Upper lobe of right lung (tissue), 1 donor: ENCODE results near the gene EPHA10. TPM values are rescaled to one million over a fixed set of nuclear protein-coding genes. Genes with fewer than 3 reads are reported as not detected.
"Not testable (repeated sequence)": the region's sequence is repeated elsewhere in the genome, so short reads cannot be mapped to it uniquely, and the experiment has no call there.

Source experiments
- ATAC-seq: fragments of 200-7000 bp; cut with Tn5 transposase; one replicate; pipeline ENCODE4 v1.9.1; 2020; ENCODE audit warnings: mild to moderate bottlenecking, moderate library complexity
- DNase-seq: peaks from one replicate; pipeline ENCODE4 v3.0.0-alpha.2; 2020
- H3K27ac ChIP-seq: fragments of 200-600 bp; one replicate; pipeline ENCODE4 v1.8.0; 2022
- H3K27me3 ChIP-seq: fragments of 200-600 bp; one replicate; pipeline ENCODE4 v1.8.0; 2022; ENCODE audit warnings: mild to moderate bottlenecking
- H3K36me3 ChIP-seq: fragments of 200-600 bp; one replicate; pipeline ENCODE4 v1.8.0; 2022
- H3K4me1 ChIP-seq: fragments of 200-600 bp; one replicate; pipeline ENCODE4 v1.8.0; 2022
- H3K4me3 ChIP-seq: fragments of 200-600 bp; one replicate; pipeline ENCODE4 v1.8.0; 2022; ENCODE audit warnings: mild to moderate bottlenecking
- H3K9me3 ChIP-seq: fragments of 200-600 bp; one replicate; pipeline ENCODE4 v1.8.0; 2022
- intact Hi-C: fragments of 100-400 bp; cut with DNase I; formaldehyde crosslinking; loops from one replicate; pipeline ENCODE4 v1.11.0; 2022
- total RNA-seq: library from RNA; stranded (reverse); fragmentation: NEBNext Ultra II Directional; extraction: Animal tissue kit (Norgen Biotek cat#: 25700); gene quantifications from one replicate; pipeline ENCODE4 v1.2.1, GENCODE V29; 2021
- TF ChIP-seq, protein P1 (sequence below): fragments of 200-600 bp; IDR thresholded peaks from one replicate; pipeline ENCODE4 v1.8.0; 2022; ENCODE audit warnings: antibody characterized with exemption
- donor health status: DM: no; HTN: yes; CAD: no; lungs with severe emphysema.

Gene EPHA10
- total RNA-seq, 1 donor from 2014 or later, result 1.4 TPM

DNA sequence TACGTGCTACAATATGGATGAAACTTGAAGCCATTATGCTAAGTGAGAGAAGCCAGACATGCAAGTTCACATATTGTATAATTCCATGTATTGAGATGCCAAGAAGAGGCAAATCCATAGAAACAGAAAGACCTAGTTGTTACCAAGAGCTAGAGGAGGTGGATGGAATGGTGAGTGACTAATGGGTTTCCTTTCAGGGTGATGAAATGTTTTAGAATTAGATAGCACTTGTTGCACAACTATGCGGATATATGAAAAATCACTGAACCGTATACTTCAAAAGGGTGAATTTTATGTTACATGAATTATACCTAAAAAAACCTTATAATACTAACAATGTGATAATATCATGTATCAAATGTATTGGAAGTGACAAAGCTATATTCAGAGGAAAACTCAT is 18.1 kb downstream of the EPHA10 start:
- ATAC-seq (no peak), DNase-seq (no peak)
- TF ChIP-seq, protein P1, sequence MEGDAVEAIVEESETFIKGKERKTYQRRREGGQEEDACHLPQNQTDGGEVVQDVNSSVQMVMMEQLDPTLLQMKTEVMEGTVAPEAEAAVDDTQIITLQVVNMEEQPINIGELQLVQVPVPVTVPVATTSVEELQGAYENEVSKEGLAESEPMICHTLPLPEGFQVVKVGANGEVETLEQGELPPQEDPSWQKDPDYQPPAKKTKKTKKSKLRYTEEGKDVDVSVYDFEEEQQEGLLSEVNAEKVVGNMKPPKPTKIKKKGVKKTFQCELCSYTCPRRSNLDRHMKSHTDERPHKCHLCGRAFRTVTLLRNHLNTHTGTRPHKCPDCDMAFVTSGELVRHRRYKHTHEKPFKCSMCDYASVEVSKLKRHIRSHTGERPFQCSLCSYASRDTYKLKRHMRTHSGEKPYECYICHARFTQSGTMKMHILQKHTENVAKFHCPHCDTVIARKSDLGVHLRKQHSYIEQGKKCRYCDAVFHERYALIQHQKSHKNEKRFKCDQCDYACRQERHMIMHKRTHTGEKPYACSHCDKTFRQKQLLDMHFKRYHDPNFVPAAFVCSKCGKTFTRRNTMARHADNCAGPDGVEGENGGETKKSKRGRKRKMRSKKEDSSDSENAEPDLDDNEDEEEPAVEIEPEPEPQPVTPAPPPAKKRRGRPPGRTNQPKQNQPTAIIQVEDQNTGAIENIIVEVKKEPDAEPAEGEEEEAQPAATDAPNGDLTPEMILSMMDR, result no peak
- intact Hi-C loops, result no loop called here
- H3K4me3 ChIP-seq, result no peak overlapping the region
- H3K27ac ChIP-seq, result no peak overlapping the region
- no peaks in the 10 kb centered on the region for H3K4me1 ChIP-seq
- H3K27me3 ChIP-seq, result peaks cover 35% of the 10 kb centered on the region
- no peaks in the 10 kb centered on the region for H3K9me3 ChIP-seq
- H3K36me3 ChIP-seq, result no peaks in the 10 kb centered on the region

DNA sequence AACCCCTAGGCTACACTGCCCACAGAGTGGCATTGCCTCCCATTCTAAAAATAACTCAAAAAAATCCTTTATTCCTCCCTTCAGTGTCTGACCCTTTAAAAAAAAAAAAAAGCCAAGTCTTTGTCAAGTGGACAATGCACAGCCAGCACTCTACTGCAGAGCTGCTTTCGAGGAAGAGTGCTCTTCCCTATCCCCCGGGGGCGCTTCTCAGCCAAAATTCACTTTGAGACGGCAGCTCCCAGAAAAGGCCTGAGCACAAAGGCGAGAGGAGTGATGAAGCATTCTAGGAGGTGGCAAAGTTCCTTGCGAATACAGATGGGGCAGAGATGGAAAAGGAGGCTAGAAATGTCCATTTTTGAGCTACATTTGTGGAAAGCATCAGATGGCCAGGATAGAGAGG is 23.3 kb downstream of the EPHA10 start:
- DNase-seq, result no peak

DNA sequence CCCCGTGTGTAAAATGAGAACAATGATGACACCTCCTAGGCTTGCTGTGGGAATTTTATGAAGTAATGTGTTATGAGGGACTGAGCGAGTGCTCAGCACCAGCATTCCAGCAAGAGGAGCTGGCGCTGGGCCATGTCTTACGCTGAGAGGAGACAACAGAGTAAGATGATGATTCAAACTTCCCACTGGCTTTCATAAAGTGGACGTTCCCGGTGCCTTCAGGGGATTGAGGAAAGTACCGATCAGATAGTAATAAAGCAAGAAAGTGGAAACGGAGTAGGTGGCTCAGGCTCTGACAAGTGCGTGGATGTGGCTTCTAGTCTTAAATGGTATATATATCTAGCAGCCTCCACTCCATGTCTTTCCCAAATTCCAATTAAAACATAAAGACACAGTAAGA is 23.8 kb downstream of the EPHA10 start:
- ATAC-seq (no peak), DNase-seq (no peak)
- intact Hi-C loops, result no loop called here

More for the DNA sequence above, 23.3 kb downstream of the EPHA10 start:
- Histone ChIP-seq H3K27ac (no peak overlapping the region), H3K27me3 (no peaks in the 10 kb centered on the region), H3K4me3 (no peak overlapping the region), H3K36me3 (no peaks in the 10 kb centered on the region), H3K4me1 (no peaks in the 10 kb centered on the region), H3K9me3 (no peaks in the 10 kb centered on the region)
- intact Hi-C loops, result no loop called here
- no peak for ATAC-seq
- TF ChIP-seq, protein P1, result no peak

DNA sequence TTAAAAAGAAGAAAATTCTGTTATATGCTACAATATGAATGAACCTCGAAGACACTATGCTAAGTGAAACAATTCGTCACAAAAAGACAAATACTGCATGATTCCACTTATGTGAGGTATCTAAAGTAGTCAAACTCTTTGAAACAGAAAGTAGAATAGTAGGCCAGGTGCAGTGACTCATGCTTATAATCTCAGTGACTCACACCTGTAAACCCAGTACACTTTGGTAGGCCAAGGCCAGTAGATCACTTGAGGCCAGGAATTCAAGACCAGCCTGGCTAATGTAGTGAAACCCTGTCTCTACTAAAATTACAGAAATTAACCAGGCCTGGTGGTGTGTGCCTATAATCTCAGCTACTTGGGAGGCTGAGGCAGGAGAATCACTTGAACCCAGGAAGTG is 25.7 kb downstream of the EPHA10 start:
- intact Hi-C loops, result no loop called here
- peak; percentile 78 for ATAC-seq
- DNase-seq, result no peak

More for the DNA sequence above, 23.8 kb downstream of the EPHA10 start:
- Histone ChIP-seq H3K9me3 (no peaks in the 10 kb centered on the region), H3K36me3 (no peaks in the 10 kb centered on the region), H3K4me3 (no peak overlapping the region), H3K4me1 (no peaks in the 10 kb centered on the region), H3K27me3 (no peaks in the 10 kb centered on the region), H3K27ac (no peak overlapping the region)
- TF ChIP-seq, protein P1, result no peak

DNA sequence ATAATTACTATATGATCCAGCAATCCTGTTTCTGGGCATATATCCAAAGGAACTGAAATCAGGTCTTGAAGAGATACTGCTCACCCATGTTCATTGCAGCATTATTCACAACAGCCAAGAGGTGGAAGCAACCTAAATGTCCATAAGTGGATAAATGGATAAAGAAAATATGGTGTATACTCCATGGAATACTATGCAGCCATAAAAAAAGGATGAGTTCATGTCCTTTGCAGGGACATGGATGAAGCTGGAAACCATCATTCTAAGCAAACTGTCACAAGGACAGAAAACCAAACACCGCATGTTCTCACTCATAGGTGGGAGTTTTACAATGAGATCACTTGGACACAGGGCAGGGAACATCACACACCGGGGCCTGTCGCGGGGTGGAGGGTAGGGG is 26.3 kb downstream of the EPHA10 start:
- DNase-seq, H3K36me3 ChIP-seq, H3K4me3 ChIP-seq, H3K27ac ChIP-seq, intact Hi-C loops, H3K9me3 ChIP-seq, H3K4me1 ChIP-seq, ATAC-seq: not testable (repeated sequence)
- H3K27me3 ChIP-seq, result peaks cover 18% of the 10 kb centered on the region

More for the DNA sequence above, 25.7 kb downstream of the EPHA10 start:
- H3K36me3 ChIP-seq, result no peaks in the 10 kb centered on the region
- no peaks in the 10 kb centered on the region for H3K9me3 ChIP-seq
- no peak overlapping the region for H3K27ac ChIP-seq
- H3K27me3 ChIP-seq, result peaks cover 14% of the 10 kb centered on the region
- H3K4me3 ChIP-seq, result no peak overlapping the region
- no peaks in the 10 kb centered on the region for H3K4me1 ChIP-seq
- TF ChIP-seq, protein P1, result no peak

DNA sequence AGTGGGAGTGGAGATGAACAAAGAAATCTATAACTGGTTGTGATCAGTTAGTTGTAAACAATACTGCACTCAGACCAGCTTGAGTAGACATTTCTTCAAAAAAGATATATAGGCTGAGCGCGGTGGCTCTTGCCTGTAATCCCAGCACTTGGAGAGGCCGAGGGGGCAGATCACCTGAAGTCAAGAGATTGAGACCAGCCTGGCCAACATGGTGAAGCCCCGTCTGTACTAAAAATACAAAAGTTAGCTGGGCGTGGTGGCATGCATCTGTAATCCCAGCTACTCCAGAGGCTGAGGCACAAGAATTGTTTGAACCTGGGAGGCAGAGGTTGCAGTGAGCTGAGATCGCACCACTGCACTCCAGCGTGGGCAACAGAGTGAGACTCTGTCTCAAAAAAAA is 26.9 kb downstream of the EPHA10 start:
- intact Hi-C loops, H3K36me3 ChIP-seq, H3K4me1 ChIP-seq, H3K4me3 ChIP-seq, ATAC-seq, H3K9me3 ChIP-seq, DNase-seq, H3K27ac ChIP-seq: not testable (repeated sequence)
- peaks cover 18% of the 10 kb centered on the region for H3K27me3 ChIP-seq
